Mesenchymal stem cell (in vitro differentiated cells and primary cell): Measurements from ENCODE around the gene NR3C2.
A peak's percentile ranks its signal among the peaks of the same experiment; 100 is the strongest.

Experiments
- DNase-seq: peaks from one replicate; pipeline ENCODE4 v3.0.0-alpha.2; 2013
- H2AFZ ChIP-seq: one replicate; pipeline ENCODE4 v1.6.1; 2013; ENCODE audit warnings: low read depth, mild to moderate bottlenecking, control low read depth, inconsistent platforms, low read length, moderate library complexity
- H2AK5ac ChIP-seq: 2 replicates; pipeline ENCODE4 v1.6.1; 2013; ENCODE audit warnings: low read length, moderate library complexity, mild to moderate bottlenecking, inconsistent platforms; ENCODE audit not compliant: severe bottlenecking
- H2BK120ac ChIP-seq: one replicate; pipeline ENCODE4 v1.6.1; 2013; ENCODE audit warnings: low read depth, mild to moderate bottlenecking, inconsistent platforms, low read length, moderate library complexity
- H2BK12ac ChIP-seq, 2 experiments: one replicate each; pipeline ENCODE4 v1.6.1; 2013; ENCODE audit warnings: inconsistent platforms in 2 of 2, low read length in 2 of 2, mild to moderate bottlenecking in 2 of 2, moderate library complexity in 2 of 2, control low read depth in 1 of 2
- H2BK15ac ChIP-seq: one replicate; pipeline ENCODE4 v1.6.1; 2013; ENCODE audit warnings: mild to moderate bottlenecking, low read depth, inconsistent platforms; ENCODE audit not compliant: poor library complexity, severe bottlenecking
- H2BK5ac ChIP-seq: 2 replicates; pipeline ENCODE4 v1.6.1; 2013; ENCODE audit warnings: low read depth, mild to moderate bottlenecking, low read length, control low read depth, inconsistent platforms; ENCODE audit not compliant: poor library complexity, severe bottlenecking
- H3K14ac ChIP-seq, 2 experiments: one replicate each; pipeline ENCODE4 v1.6.1; 2013; ENCODE audit warnings: inconsistent platforms in 2 of 2, low read length in 2 of 2, control low read depth in 1 of 2, mild to moderate bottlenecking in 1 of 2, moderate library complexity in 1 of 2
- H3K18ac ChIP-seq, 2 experiments: one replicate each; pipeline ENCODE4 v1.6.1; 2013; ENCODE audit warnings: inconsistent platforms in 2 of 2, low read length in 2 of 2, control low read depth in 1 of 2, low read depth in 1 of 2, mild to moderate bottlenecking in 1 of 2
- H3K23ac ChIP-seq, 2 experiments: one replicate each; pipeline ENCODE4 v1.6.1; 2013; ENCODE audit warnings: inconsistent platforms in 2 of 2, low read length in 2 of 2, mild to moderate bottlenecking in 2 of 2, moderate library complexity in 2 of 2, control low read depth in 1 of 2
- H3K27ac ChIP-seq: 2 replicates; pipeline ENCODE4 v1.5.1; 2013; ENCODE audit warnings: mild to moderate bottlenecking, moderate library complexity, low read length, control low read depth, inconsistent platforms; ENCODE audit not compliant: poor library complexity, severe bottlenecking
- H3K27me3 ChIP-seq, 2 experiments: 2 replicates each; pipeline versions ENCODE4 v1.6.1 to v1.7.0; 2013; ENCODE audit warnings: low read length in 2 of 2, mild to moderate bottlenecking in 2 of 2, moderate library complexity in 2 of 2, control low read depth in 1 of 2, inconsistent platforms in 1 of 2; ENCODE audit not compliant: control insufficient read depth in 1 of 2, insufficient read depth in 1 of 2
- H3K36me3 ChIP-seq, 2 experiments: 2 replicates each; pipeline versions ENCODE4 v1.6.1 to v1.7.0; 2013; ENCODE audit warnings: low read length in 2 of 2, control low read depth in 1 of 2, inconsistent platforms in 1 of 2, low read depth in 1 of 2, mild to moderate bottlenecking in 1 of 2; ENCODE audit not compliant: insufficient read depth in 2 of 2, control insufficient read depth in 1 of 2
- H3K4ac ChIP-seq, 2 experiments: one replicate each; pipeline ENCODE4 v1.6.1; 2013; ENCODE audit warnings: inconsistent platforms in 2 of 2, low read length in 2 of 2, mild to moderate bottlenecking in 2 of 2, moderate library complexity in 2 of 2, control low read depth in 1 of 2, low read depth in 1 of 2
- H3K4me1 ChIP-seq: 2 replicates; pipeline ENCODE4 v1.6.1; 2013; ENCODE audit warnings: low read depth, low read length, control low read depth; ENCODE audit not compliant: control insufficient read depth, insufficient read depth
- H3K4me2 ChIP-seq: 2 replicates; pipeline ENCODE4 v1.6.1; 2013; ENCODE audit warnings: low read length, mild to moderate bottlenecking, inconsistent platforms; ENCODE audit not compliant: poor library complexity, severe bottlenecking
- H3K4me3 ChIP-seq, 2 experiments: 2 replicates each; pipeline versions ENCODE4 v1.5.1 to v1.7.0; 2013; ENCODE audit warnings: low read length in 2 of 2, mild to moderate bottlenecking in 2 of 2, control low read depth in 1 of 2, low read depth in 1 of 2; ENCODE audit not compliant: insufficient read depth in 1 of 2
- H3K79me1 ChIP-seq: replicated peaks from 2 replicates; pipeline ENCODE4 v1.6.1; 2013; ENCODE audit warnings: mild to moderate bottlenecking, control low read depth, low read length, inconsistent platforms; ENCODE audit not compliant: poor library complexity, severe bottlenecking
- H3K9ac ChIP-seq: 2 replicates; pipeline ENCODE4 v1.7.0; 2013; ENCODE audit warnings: mild to moderate bottlenecking, low read length, moderate library complexity
- H3K9me3 ChIP-seq: 2 replicates; pipeline ENCODE4 v1.7.0; 2013; ENCODE audit warnings: mild to moderate bottlenecking, low read length; ENCODE audit not compliant: control insufficient read depth
- H4K8ac ChIP-seq: one replicate; pipeline ENCODE4 v1.6.1; 2013; ENCODE audit warnings: inconsistent platforms, mild to moderate bottlenecking, low read length, moderate library complexity
- H4K91ac ChIP-seq: one replicate; pipeline ENCODE4 v1.6.1; 2013; ENCODE audit warnings: mild to moderate bottlenecking, low read length, inconsistent platforms
- WGBS: methylation state at CpG from one replicate; pipeline ENCODE4 v1.1.7; 2013; ENCODE audit warnings: mixed read lengths; 5-methylcytosine and 5-hydroxymethylcytosine counted together

The NR3C2 gene

GRCh38 chr4:148430854-148431253 is 11.4 kb downstream of the NR3C2 start:
- Histone ChIP-seq H2AFZ (no peak overlapping the region), H3K14ac (no peak overlapping the region), H3K79me1 (peaks cover 12% of the 10 kb centered on the region), H3K23ac (no peak overlapping the region), H3K36me3 (peaks cover 0 to under 1% of the 10 kb centered on the region in 2 experiments), H4K91ac (no peak overlapping the region), H3K4ac (no peak overlapping the region), H3K18ac (no peak overlapping the region), H3K9me3 (no peaks in the 10 kb centered on the region), H3K27ac (no peak overlapping the region), H3K4me1 (no peaks in the 10 kb centered on the region), H4K8ac (no peak overlapping the region), H3K4me3 (no peak overlapping the region), H2BK5ac (no peak overlapping the region), H2BK120ac (no peak overlapping the region), H2BK12ac (no peak overlapping the region), H3K9ac (no peak overlapping the region), H3K27me3 (no peaks in the 10 kb centered on the region), H3K4me2 (no peak overlapping the region), H2AK5ac (no peak overlapping the region), H2BK15ac (no peak overlapping the region)
- no peak for DNase-seq
- WGBS = no CpG with 5 or more reads among the region's 3 CpGs

GRCh38 chr4:148429206-148429605 is 13.0 kb downstream of the NR3C2 start:
- H3K27me3 ChIP-seq = no peaks in the 10 kb centered on the region
- H2BK5ac ChIP-seq = no peak overlapping the region
- no peak overlapping the region for H3K23ac ChIP-seq
- 0% methylated on average over 1 of the region's 2 CpGs for WGBS
- H3K4me1 ChIP-seq = no peaks in the 10 kb centered on the region
- H2BK120ac ChIP-seq = no peak overlapping the region
- no peaks in the 10 kb centered on the region for H3K36me3 ChIP-seq
- no peak overlapping the region for H3K9ac ChIP-seq
- DNase-seq = no peak
- H2BK12ac ChIP-seq = no peak overlapping the region
- H3K27ac ChIP-seq = no peak overlapping the region
- H2AK5ac ChIP-seq = no peak overlapping the region
- H2BK15ac ChIP-seq = no peak overlapping the region
- H3K79me1 ChIP-seq = peaks cover 11% of the 10 kb centered on the region
- H4K91ac ChIP-seq = no peak overlapping the region
- H2AFZ ChIP-seq = no peak overlapping the region
- no peak overlapping the region for H3K18ac ChIP-seq
- no peaks in the 10 kb centered on the region for H3K9me3 ChIP-seq
- H3K4ac ChIP-seq = no peak overlapping the region
- no peak overlapping the region for H3K4me3 ChIP-seq
- no peak overlapping the region for H3K4me2 ChIP-seq
- H4K8ac ChIP-seq = no peak overlapping the region
- no peak overlapping the region for H3K14ac ChIP-seq

GRCh38 chr4:148426643-148427042 is 15.6 kb downstream of the NR3C2 start:
- Histone ChIP-seq H3K27ac (no peak overlapping the region), H3K14ac (no peak overlapping the region), H3K36me3 (no peaks in the 10 kb centered on the region), H3K23ac (no peak overlapping the region), H3K27me3 (no peaks in the 10 kb centered on the region), H3K4me2 (no peak overlapping the region), H2BK120ac (no peak overlapping the region), H3K9ac (no peak overlapping the region), H3K4me3 (no peak overlapping the region), H2BK12ac (no peak overlapping the region), H3K18ac (no peak overlapping the region), H3K9me3 (no peaks in the 10 kb centered on the region), H2BK5ac (no peak overlapping the region), H3K4me1 (no peaks in the 10 kb centered on the region), H2BK15ac (no peak overlapping the region), H4K8ac (no peak overlapping the region), H2AK5ac (no peak overlapping the region), H3K4ac (no peak overlapping the region), H2AFZ (no peak overlapping the region), H4K91ac (no peak overlapping the region), H3K79me1 (peaks cover 11% of the 10 kb centered on the region)
- WGBS = 81% methylated on average over 5 of the region's 5 CpGs
- no peak for DNase-seq

GRCh38 chr4:148425327-148426110 is 16.7 kb downstream of the NR3C2 start:
- H3K36me3 ChIP-seq = no peaks in the 10 kb centered on the region
- peaks cover 13% of the 10 kb centered on the region for H3K79me1 ChIP-seq
- no peak overlapping the region for H3K4ac ChIP-seq
- H4K8ac ChIP-seq = no peak overlapping the region
- H2BK15ac ChIP-seq = no peak overlapping the region
- no peaks in the 10 kb centered on the region for H3K9me3 ChIP-seq
- no peak overlapping the region for H2BK12ac ChIP-seq
- no peak overlapping the region for H3K4me3 ChIP-seq
- no peak overlapping the region for H4K91ac ChIP-seq
- no peak overlapping the region for H3K18ac ChIP-seq
- no peak overlapping the region for H3K27ac ChIP-seq
- H2AFZ ChIP-seq = no peak overlapping the region
- H2AK5ac ChIP-seq = peak overlapping the region; percentile 41
- H3K4me2 ChIP-seq = no peak overlapping the region
- WGBS = 85% methylated on average over 5 of the region's 5 CpGs
- no peak overlapping the region for H2BK120ac ChIP-seq
- H3K4me1 ChIP-seq = no peaks in the 10 kb centered on the region
- H2BK5ac ChIP-seq = no peak overlapping the region
- H3K14ac ChIP-seq = no peak overlapping the region
- no peak overlapping the region for H3K23ac ChIP-seq
- no peak for DNase-seq
- H3K9ac ChIP-seq = no peak overlapping the region
- no peaks in the 10 kb centered on the region for H3K27me3 ChIP-seq
